Airway epithelial cell (primary cell): ENCODE measurements around the gene LRCH3. TPM values are rescaled to one million over a fixed set of nuclear protein-coding genes. Genes with fewer than 3 reads are reported as not detected.

Source experiments
- total RNA-seq: library from RNA; depleted of rRNA; stranded (reverse); fragments of >200 nt; gene quantifications from 2 replicates; pipeline ENCODE4 v1.2.3, GENCODE V29; 2015

Gene LRCH3
- 18.5 and 45.1 TPM in 2 replicates for total RNA-seq

DNA sequence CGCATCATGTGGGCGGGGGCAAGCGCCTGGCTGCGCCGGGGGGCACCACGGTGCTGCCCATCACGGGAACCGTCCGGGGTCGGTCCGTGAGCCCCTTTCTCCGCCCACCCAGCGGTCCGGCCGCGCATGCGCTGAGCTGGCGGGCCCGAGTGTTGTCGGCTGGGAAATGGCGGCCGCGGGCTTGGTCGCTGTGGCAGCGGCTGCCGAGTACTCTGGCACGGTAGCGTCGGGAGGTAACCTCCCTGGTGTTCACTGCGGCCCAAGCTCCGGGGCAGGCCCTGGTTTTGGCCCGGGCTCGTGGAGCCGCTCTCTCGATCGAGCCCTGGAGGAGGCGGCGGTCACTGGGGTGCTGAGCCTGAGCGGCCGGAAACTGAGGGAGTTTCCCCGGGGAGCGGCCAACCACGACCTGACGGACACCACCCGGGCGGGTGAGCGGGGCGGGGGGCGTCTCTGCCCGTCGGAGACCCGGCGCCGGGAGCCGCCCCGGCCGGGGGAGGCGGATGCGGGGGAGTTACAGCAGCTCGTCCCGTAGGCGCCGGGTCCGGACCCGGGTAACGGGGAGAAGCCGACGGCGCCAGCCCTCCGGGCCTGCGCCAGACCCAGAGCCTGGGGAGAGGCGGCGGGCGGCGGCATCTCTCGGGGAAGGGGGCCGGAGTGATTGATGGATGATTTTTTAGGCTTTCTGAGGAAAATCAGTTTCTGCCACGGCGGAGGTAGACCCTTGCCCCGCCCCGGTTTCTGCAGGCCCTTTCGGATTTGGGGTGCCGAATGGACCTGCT, at the start of gene LRCH3:
Gene LRCH3, plus strand, starts transcription at position 142 of the 779 bp plus-strand sequence. Its CDS starts 25 bp downstream, at position 167.

DNA sequence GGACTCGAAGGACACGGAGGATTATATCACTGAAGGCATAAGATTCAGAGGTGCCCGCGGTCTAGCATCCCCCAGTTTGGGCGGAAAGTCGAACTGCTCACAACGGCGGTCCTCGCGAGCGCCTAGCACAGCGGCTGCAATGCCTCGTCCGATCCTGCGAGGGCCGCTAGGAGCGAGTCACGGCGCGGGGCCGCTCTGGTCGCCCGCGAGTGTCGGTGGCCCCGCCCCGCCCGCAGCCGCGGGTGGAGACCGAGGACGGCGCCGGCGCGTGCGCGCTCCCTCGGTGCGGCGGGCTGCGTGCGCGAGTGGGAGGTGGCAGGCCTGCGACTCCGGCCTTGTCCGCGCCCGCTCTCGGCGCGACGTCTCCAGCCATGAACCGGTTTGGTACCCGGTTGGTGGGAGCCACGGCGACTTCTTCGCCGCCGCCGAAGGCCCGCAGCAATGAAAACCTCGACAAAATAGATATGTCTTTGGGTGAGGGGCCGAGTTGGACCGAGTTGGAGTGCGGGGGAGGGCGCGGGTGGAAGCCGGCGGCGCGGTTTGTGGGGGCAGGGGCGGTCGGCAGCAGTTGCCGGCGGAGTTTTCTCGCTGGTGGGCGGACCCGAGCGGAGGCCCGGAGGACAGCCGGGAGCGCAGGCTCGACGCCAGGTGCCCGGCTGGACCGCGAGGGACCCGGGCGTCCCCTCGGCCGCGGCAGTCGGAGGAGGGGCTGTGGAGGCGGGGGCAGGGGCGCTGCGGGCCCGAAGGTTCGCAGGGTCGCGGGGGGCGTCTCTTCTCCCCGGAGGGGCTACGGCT, 41.3 kb upstream of the LRCH3 start, which contains the start of gene FYTTD1:
Gene FYTTD1, plus strand, starts transcription at position 283 of the 795 bp plus-strand sequence. Its CDS starts 89 bp downstream, at position 372.

Other genes starting within 250 kb of the LRCH3 start
- 14.9 and 20.8 TPM in 2 replicates for gene BDH1, start 235.3 kb upstream of the LRCH3 start, total RNA-seq
- gene RUBCN, start 54.4 kb upstream of the LRCH3 start, total RNA-seq: 16.2 and 23.8 TPM in 2 replicates
- 19.1 and 29.4 TPM in 2 replicates for gene FYTTD1, start 41.4 kb upstream of the LRCH3 start, total RNA-seq
- gene RPL35A, start 158.9 kb downstream of the LRCH3 start, total RNA-seq: 927 and 1,050 TPM in 2 replicates
- 3.6 and 4.4 TPM in 2 replicates for gene LMLN, start 169.0 kb downstream of the LRCH3 start, total RNA-seq